WTC11 (cell line): ENCODE measurements around the gene CACNB4. TPM values are rescaled to one million over a fixed set of nuclear protein-coding genes. Genes with fewer than 3 reads are reported as not detected.

Experiments
- ATAC-seq: fragments of 200-7000 bp; cut with Tn5 transposase; 2 replicates; pipeline ENCODE4 v1.10.0; 2021; ENCODE audit warnings: mild to moderate bottlenecking, moderate library complexity
- CTCF ChIA-PET: fragments of 300-600 bp; sonication (Branson Sonifier 250); formaldehyde crosslinking; loops from one replicate; lab custom pipeline; 2021; ENCODE audit warnings: antibody characterized with exemption; lab: Charles Lee
- POLR2A ChIA-PET: fragments of 350-600 bp; sonication (Branson Sonifier 250); formaldehyde crosslinking; loops from one replicate; lab custom pipeline; 2021; ENCODE audit warnings: antibody characterized with exemption; lab: Charles Lee
- DNase-seq: peaks from one replicate; pipeline ENCODE4 v3.0.0; 2021; ENCODE audit warnings: low spot score
- H3K27ac Mint-ChIP-seq: 2 replicates; pipeline ENCODE4 v1.8.0; 2021; ENCODE audit warnings: mixed read lengths
- H3K27me3 Mint-ChIP-seq: 2 replicates; pipeline ENCODE4 v1.8.0; 2021; ENCODE audit warnings: low read depth, mild to moderate bottlenecking, moderate library complexity, mixed read lengths
- H3K36me3 Mint-ChIP-seq: 2 replicates; pipeline ENCODE4 v1.8.0; 2021; ENCODE audit warnings: mixed read lengths
- H3K4me1 Mint-ChIP-seq: 2 replicates; pipeline ENCODE4 v1.8.0; 2022; ENCODE audit warnings: mixed read lengths
- H3K4me3 Mint-ChIP-seq: 2 replicates; pipeline ENCODE4 v1.8.0; 2021; ENCODE audit warnings: mild to moderate bottlenecking, moderate library complexity, mixed read lengths
- H3K9me3 Mint-ChIP-seq: 2 replicates; pipeline ENCODE4 v1.8.0; 2021; ENCODE audit warnings: mixed read lengths
- CREB1 ChIP-seq: sonication (generic); formaldehyde crosslinking; IDR thresholded peaks from 2 replicates; pipeline ENCODE4 v1.8.0; 2023; ENCODE audit warnings: mild to moderate bottlenecking, missing genetic modification reagents
- ELF4 ChIP-seq: sonication (generic); formaldehyde crosslinking; IDR thresholded peaks from 2 replicates; pipeline ENCODE4 v1.8.1; 2022; ENCODE audit warnings: low read depth, mild to moderate bottlenecking, moderate library complexity, missing genetic modification reagents
- ESRRA ChIP-seq: sonication (generic); formaldehyde crosslinking; IDR thresholded peaks from 2 replicates; pipeline ENCODE4 v1.8.1; 2022; ENCODE audit warnings: mild to moderate bottlenecking, missing genetic modification reagents, borderline replicate concordance
- FOXP1 ChIP-seq: sonication (generic); formaldehyde crosslinking; IDR thresholded peaks from 2 replicates; pipeline ENCODE4 v1.8.0; 2022; ENCODE audit warnings: missing genetic modification reagents, mild to moderate bottlenecking, moderate library complexity, borderline replicate concordance
- HMGA2 ChIP-seq: fragments of 250-450 bp; sonication (Bioruptor Pico); IDR thresholded peaks from 2 replicates; pipeline ENCODE4 v1.4.0; 2021; ENCODE audit warnings: mild to moderate bottlenecking, moderate library complexity
- JAZF1 ChIP-seq: fragments of 250-450 bp; sonication (Bioruptor Pico); IDR thresholded peaks from 2 replicates; pipeline ENCODE4 v1.9.0; 2021; ENCODE audit warnings: moderate library complexity, mild to moderate bottlenecking, inconsistent platforms
- KAT7 ChIP-seq: sonication (generic); formaldehyde crosslinking; IDR thresholded peaks from 2 replicates; pipeline ENCODE4 v1.8.1; 2023; ENCODE audit warnings: missing genetic modification reagents, mild to moderate bottlenecking, borderline replicate concordance
- RELA ChIP-seq: sonication (generic); formaldehyde crosslinking; IDR thresholded peaks from 2 replicates; pipeline ENCODE4 v1.8.1; 2022; ENCODE audit warnings: missing genetic modification reagents, mild to moderate bottlenecking, borderline replicate concordance
- TCF7 ChIP-seq: sonication (generic); formaldehyde crosslinking; IDR thresholded peaks from 2 replicates; pipeline ENCODE4 v1.8.0; 2022; ENCODE audit warnings: mild to moderate bottlenecking, low read depth, missing genetic modification reagents, moderate library complexity
- ZNF232 ChIP-seq: sonication (generic); formaldehyde crosslinking; IDR thresholded peaks from 2 replicates; pipeline ENCODE4 v1.8.0; 2022; ENCODE audit warnings: mild to moderate bottlenecking, missing genetic modification reagents
- ZNF396 ChIP-seq: fragments of 250-450 bp; sonication (Bioruptor Pico); IDR thresholded peaks from 2 replicates; pipeline ENCODE4 v1.8.0; 2021; ENCODE audit warnings: mild to moderate bottlenecking, moderate library complexity, borderline replicate concordance
- ZNF416 ChIP-seq: fragments of 250-450 bp; sonication (Bioruptor Pico); IDR thresholded peaks from 2 replicates; pipeline ENCODE4 v1.9.0; 2021; ENCODE audit warnings: mild to moderate bottlenecking, inconsistent platforms
- total RNA-seq: library from RNA; stranded (reverse); gene quantifications from 3 replicates; pipeline ENCODE4 v1.2.3, GENCODE V29; 2021
- TF ChIP-seq, protein P1 (sequence below): sonication (generic); formaldehyde crosslinking; IDR thresholded peaks from 2 replicates; pipeline ENCODE4 v1.8.1; 2022; ENCODE audit warnings: mild to moderate bottlenecking, moderate library complexity, missing genetic modification reagents
- TF ChIP-seq, protein P2 (sequence below): sonication (generic); formaldehyde crosslinking; IDR thresholded peaks from 2 replicates; pipeline ENCODE4 v1.8.1; 2023; ENCODE audit warnings: mild to moderate bottlenecking, missing genetic modification reagents, moderate library complexity
- TF ChIP-seq, protein P3 (sequence below): sonication (generic); formaldehyde crosslinking; IDR thresholded peaks from 2 replicates; pipeline ENCODE4 v1.8.1; 2023; ENCODE audit warnings: mild to moderate bottlenecking, missing genetic modification reagents
- TF ChIP-seq, protein P4 (sequence below): sonication (generic); formaldehyde crosslinking; IDR thresholded peaks from 2 replicates; pipeline ENCODE4 v1.8.0; 2022; ENCODE audit warnings: missing genetic modification reagents
- TF ChIP-seq, protein P5 (sequence below): sonication (generic); formaldehyde crosslinking; IDR thresholded peaks from 2 replicates; pipeline ENCODE4 v1.8.0; 2023; ENCODE audit warnings: missing genetic modification reagents, mild to moderate bottlenecking, borderline replicate concordance
- TF ChIP-seq, protein P6 (sequence below): sonication (generic); formaldehyde crosslinking; IDR thresholded peaks from 2 replicates; pipeline ENCODE4 v1.8.1; 2023; ENCODE audit warnings: mild to moderate bottlenecking, missing genetic modification reagents, moderate library complexity

The CACNB4 gene
- total RNA-seq, 1 experiment from 2014 or later, result 4.7 TPM

DNA sequence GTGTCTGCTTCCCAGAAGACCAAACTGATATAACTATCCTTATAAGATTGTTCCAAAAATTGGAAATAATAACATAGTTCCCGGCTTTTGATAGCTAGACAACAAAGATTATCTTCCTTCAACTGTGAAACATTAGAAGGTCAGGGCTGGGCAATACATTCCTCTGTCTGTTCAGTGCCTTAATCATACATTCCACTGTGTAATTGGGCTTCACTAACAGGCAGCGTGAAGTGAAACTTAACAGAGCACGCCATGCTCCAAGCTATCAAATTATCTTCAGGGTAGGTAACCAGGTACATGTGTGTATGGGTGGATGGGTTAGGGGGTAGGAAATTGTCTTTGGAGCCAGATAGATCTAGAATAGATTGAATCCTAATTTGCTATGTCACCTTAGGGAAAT lies 247.1 kb downstream of the CACNB4 start (continued):
- TF ChIP-seq, protein P1, sequence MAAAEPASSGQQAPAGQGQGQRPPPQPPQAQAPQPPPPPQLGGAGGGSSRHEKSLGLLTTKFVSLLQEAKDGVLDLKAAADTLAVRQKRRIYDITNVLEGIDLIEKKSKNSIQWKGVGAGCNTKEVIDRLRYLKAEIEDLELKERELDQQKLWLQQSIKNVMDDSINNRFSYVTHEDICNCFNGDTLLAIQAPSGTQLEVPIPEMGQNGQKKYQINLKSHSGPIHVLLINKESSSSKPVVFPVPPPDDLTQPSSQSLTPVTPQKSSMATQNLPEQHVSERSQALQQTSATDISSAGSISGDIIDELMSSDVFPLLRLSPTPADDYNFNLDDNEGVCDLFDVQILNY (CRISPR knock-in tag), result no peak
- TF ChIP-seq, protein P2, sequence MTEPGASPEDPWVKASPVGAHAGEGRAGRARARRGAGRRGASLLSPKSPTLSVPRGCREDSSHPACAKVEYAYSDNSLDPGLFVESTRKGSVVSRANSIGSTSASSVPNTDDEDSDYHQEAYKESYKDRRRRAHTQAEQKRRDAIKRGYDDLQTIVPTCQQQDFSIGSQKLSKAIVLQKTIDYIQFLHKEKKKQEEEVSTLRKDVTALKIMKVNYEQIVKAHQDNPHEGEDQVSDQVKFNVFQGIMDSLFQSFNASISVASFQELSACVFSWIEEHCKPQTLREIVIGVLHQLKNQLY (CRISPR knock-in tag), result no peak
- TF ChIP-seq, protein P3, sequence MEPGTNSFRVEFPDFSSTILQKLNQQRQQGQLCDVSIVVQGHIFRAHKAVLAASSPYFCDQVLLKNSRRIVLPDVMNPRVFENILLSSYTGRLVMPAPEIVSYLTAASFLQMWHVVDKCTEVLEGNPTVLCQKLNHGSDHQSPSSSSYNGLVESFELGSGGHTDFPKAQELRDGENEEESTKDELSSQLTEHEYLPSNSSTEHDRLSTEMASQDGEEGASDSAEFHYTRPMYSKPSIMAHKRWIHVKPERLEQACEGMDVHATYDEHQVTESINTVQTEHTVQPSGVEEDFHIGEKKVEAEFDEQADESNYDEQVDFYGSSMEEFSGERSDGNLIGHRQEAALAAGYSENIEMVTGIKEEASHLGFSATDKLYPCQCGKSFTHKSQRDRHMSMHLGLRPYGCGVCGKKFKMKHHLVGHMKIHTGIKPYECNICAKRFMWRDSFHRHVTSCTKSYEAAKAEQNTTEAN (CRISPR knock-in tag), result no peak
- TF ChIP-seq, protein P4, sequence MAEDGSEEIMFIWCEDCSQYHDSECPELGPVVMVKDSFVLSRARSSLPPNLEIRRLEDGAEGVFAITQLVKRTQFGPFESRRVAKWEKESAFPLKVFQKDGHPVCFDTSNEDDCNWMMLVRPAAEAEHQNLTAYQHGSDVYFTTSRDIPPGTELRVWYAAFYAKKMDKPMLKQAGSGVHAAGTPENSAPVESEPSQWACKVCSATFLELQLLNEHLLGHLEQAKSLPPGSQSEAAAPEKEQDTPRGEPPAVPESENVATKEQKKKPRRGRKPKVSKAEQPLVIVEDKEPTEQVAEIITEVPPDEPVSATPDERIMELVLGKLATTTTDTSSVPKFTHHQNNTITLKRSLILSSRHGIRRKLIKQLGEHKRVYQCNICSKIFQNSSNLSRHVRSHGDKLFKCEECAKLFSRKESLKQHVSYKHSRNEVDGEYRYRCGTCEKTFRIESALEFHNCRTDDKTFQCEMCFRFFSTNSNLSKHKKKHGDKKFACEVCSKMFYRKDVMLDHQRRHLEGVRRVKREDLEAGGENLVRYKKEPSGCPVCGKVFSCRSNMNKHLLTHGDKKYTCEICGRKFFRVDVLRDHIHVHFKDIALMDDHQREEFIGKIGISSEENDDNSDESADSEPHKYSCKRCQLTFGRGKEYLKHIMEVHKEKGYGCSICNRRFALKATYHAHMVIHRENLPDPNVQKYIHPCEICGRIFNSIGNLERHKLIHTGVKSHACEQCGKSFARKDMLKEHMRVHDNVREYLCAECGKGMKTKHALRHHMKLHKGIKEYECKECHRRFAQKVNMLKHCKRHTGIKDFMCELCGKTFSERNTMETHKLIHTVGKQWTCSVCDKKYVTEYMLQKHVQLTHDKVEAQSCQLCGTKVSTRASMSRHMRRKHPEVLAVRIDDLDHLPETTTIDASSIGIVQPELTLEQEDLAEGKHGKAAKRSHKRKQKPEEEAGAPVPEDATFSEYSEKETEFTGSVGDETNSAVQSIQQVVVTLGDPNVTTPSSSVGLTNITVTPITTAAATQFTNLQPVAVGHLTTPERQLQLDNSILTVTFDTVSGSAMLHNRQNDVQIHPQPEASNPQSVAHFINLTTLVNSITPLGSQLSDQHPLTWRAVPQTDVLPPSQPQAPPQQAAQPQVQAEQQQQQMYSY (CRISPR knock-in tag), result no peak
- no peak for TF ChIP-seq ESRRA (CRISPR knock-in tag)

DNA sequence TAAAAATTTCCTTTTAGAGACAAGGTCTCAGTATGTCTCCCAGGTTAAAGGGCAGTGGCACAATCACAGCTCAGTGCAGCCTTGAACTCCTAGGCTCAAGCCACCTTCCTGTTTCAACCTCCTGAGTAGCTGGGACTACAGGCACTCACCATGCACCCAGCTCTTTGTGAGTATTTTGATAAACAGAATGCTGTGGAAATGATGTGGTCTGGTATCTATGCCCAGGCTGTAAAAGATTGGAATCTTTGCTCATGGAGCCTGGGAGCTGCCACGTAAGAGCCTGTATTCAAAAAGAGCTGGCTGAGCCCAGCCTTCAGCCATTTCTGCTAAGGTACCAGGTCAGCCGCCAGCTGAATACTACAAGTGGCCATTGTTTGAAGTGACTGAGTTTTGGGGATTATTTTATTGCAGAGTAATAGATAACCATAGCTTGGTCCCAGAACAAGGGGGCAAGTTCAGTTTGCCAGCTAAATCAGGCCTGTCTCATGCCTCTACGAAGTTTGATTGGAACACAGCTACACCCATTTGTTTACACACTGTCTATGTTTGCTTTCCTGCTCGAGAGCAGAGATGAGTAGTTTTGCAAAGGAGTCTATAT lies 249.3 kb downstream of the CACNB4 start:
- Mint-ChIP-seq H3K27me3 (no peaks in the 10 kb centered on the region), H3K27ac (no peak overlapping the region), H3K4me3 (no peak overlapping the region), H3K4me1 (0 out of 2 replicates have a peak, but pooled peaks cover 5% of the 10 kb centered on the region), H3K9me3 (no peaks in the 10 kb centered on the region), H3K36me3 (no peaks in the 10 kb centered on the region)
- ATAC-seq (no peak; the same call in 1 of the 2 replicates), DNase-seq (no peak)
- TF ChIP-seq ELF4 (CRISPR knock-in tag) (no peak), ZNF396 (CRISPR knock-in tag) (no peak), CREB1 (CRISPR knock-in tag) (no peak), TCF7 (CRISPR knock-in tag) (no peak), ZNF232 (no peak), HMGA2 (no peak)
- ChIA-PET CTCF (interaction anchor here (1.4 kb wide), 1 partner anchor 149 kb away, joined by 3 read pairs; no protein-coding TSS in a partner anchor), POLR2A (interaction anchor here (0.6 to 1.1 kb wide), 2 partner anchors 21 to 56 kb away, joined by 3 to 4 read pairs; partner anchors contain the start of gene ARL5A)

DNA sequence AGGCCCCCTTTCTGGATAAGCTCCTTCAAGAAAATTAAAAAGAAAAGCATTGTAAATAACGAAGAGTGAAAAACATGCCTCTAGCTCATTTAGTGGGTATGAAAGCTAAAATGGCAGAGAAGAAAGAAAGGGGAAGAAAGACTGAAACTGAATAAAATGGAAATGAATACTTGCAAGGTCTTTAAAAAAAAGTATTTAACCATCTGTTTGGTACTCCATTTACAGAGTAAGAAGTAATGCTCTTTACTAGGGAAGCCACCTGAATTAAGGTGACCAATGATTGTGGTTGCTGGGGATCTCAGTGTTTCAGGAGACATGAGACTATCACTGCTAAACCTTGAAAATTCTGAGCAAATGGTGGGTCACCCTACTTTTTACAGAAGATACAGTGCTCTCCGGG lies 253.0 kb downstream of the CACNB4 start:
- Mint-ChIP-seq H3K36me3 (no peaks in the 10 kb centered on the region), H3K9me3 (no peaks in the 10 kb centered on the region), H3K27me3 (no peaks in the 10 kb centered on the region), H3K27ac (no peak overlapping the region), H3K4me3 (no peak overlapping the region), H3K4me1 (no peaks in the 10 kb centered on the region)
- ChIA-PET CTCF (no interaction called here), POLR2A (no interaction called here)
- ATAC-seq, result no peak
- DNase-seq, result no peak
- TF ChIP-seq, protein P5, sequence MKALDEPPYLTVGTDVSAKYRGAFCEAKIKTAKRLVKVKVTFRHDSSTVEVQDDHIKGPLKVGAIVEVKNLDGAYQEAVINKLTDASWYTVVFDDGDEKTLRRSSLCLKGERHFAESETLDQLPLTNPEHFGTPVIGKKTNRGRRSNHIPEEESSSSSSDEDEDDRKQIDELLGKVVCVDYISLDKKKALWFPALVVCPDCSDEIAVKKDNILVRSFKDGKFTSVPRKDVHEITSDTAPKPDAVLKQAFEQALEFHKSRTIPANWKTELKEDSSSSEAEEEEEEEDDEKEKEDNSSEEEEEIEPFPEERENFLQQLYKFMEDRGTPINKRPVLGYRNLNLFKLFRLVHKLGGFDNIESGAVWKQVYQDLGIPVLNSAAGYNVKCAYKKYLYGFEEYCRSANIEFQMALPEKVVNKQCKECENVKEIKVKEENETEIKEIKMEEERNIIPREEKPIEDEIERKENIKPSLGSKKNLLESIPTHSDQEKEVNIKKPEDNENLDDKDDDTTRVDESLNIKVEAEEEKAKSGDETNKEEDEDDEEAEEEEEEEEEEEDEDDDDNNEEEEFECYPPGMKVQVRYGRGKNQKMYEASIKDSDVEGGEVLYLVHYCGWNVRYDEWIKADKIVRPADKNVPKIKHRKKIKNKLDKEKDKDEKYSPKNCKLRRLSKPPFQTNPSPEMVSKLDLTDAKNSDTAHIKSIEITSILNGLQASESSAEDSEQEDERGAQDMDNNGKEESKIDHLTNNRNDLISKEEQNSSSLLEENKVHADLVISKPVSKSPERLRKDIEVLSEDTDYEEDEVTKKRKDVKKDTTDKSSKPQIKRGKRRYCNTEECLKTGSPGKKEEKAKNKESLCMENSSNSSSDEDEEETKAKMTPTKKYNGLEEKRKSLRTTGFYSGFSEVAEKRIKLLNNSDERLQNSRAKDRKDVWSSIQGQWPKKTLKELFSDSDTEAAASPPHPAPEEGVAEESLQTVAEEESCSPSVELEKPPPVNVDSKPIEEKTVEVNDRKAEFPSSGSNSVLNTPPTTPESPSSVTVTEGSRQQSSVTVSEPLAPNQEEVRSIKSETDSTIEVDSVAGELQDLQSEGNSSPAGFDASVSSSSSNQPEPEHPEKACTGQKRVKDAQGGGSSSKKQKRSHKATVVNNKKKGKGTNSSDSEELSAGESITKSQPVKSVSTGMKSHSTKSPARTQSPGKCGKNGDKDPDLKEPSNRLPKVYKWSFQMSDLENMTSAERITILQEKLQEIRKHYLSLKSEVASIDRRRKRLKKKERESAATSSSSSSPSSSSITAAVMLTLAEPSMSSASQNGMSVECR (CRISPR knock-in tag), result no peak
- no peak for TF ChIP-seq ZNF232
- TF ChIP-seq ZNF416 (CRISPR knock-in tag), result no peak
- TF ChIP-seq, protein P6, sequence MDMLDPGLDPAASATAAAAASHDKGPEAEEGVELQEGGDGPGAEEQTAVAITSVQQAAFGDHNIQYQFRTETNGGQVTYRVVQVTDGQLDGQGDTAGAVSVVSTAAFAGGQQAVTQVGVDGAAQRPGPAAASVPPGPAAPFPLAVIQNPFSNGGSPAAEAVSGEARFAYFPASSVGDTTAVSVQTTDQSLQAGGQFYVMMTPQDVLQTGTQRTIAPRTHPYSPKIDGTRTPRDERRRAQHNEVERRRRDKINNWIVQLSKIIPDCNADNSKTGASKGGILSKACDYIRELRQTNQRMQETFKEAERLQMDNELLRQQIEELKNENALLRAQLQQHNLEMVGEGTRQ (CRISPR knock-in tag), result no peak
- TF ChIP-seq, protein P1 (CRISPR knock-in tag), result no peak
- no peak for TF ChIP-seq KAT7 (CRISPR knock-in tag)
- TF ChIP-seq RELA (CRISPR knock-in tag), result no peak
- no peak for TF ChIP-seq JAZF1 (CRISPR knock-in tag)
- no peak for TF ChIP-seq ZNF396 (CRISPR knock-in tag)
- TF ChIP-seq FOXP1, result no peak
